GM19239 (cell line): ENCODE data around the gene CCL7.
"Not testable (repeated sequence)": the region's sequence is repeated elsewhere in the genome, so short reads cannot be mapped to it uniquely, and the experiment has no call there.

Experiments used
- DNase-seq: peaks from one replicate; pipeline ENCODE4 v3.0.0; 2011; ENCODE audit warnings: low spot score; ENCODE audit not compliant: insufficient read length
- FAIRE-seq: peaks from 2 replicates; lab custom pipeline; 2011; peaks lifted over from hg19 to GRCh38; lab: Jason Lieb, UNC

CCL7 gene

DNA sequence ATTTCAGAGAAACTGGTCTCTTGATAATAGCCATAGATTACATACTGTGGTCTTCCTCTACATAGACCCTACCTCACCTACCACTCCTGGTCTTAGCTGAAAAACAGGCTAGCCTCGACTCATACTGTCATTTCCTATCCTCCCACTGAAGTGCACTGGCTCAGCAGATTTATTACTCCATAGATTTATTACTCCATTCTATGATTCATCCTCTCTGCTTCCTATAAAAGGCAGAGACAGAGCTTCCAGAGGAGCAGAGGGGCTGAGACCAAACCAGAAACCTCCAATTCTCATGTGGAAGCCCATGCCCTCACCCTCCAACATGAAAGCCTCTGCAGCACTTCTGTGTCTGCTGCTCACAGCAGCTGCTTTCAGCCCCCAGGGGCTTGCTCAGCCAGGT, at the start of gene CCL7:
Gene CCL7, plus strand, starts transcription at position 253 of the 400 bp plus-strand sequence. Its CDS starts 70 bp downstream, at position 323.
- FAIRE-seq (no peak), DNase-seq (no peak)

DNA sequence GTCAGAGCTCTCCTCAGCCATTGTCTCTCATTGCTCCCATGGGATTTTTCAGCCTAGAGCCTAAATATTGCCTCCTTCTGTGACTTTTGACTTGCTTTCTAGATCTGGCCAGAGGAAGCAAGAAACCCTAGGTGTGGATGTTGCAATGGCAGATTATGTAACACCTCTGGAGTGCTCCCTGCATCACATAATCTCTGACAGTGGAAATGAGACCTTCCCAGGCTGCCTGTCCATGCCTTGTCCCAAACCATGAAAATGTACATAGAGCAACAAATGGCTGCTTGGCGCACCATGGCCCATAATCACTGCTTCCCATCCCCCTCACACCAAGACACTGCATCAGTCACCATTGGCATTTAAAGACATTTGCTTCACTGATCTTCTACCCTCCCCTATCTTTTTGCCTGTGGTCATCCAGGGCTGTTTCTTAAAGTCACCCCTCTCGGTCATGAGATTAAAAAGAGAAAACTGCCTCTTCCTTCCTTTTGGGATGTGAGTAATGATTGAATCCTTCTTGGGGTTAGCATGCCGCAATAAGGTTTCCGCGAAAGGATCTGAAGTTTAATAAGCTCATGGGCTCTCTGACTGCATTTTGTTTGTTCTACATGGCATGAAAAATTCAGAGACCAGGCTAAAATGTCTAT, 49.1 kb upstream of the CCL7 start:
- no peak for DNase-seq
- no peak for FAIRE-seq

DNA sequence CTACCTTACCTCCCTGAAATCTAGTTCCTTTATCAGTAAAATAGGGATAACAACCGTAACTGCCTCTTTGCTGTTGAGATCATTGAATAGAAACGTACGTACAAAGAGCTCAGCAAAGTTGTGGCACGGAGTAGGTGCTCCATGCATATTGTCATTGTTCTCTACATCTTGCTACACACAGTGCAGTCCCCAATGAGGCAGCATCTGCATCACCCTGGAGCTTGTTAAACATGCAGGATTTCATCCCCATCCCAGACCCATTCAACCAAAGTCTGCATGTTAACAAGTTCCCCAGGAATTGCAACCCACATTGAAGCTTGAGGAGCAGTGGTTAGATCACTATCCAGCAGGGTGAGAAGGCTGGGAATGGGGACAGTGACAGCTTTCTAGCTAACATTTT, 48.6 kb upstream of the CCL7 start:
- no peak for FAIRE-seq
- DNase-seq: no peak

DNA sequence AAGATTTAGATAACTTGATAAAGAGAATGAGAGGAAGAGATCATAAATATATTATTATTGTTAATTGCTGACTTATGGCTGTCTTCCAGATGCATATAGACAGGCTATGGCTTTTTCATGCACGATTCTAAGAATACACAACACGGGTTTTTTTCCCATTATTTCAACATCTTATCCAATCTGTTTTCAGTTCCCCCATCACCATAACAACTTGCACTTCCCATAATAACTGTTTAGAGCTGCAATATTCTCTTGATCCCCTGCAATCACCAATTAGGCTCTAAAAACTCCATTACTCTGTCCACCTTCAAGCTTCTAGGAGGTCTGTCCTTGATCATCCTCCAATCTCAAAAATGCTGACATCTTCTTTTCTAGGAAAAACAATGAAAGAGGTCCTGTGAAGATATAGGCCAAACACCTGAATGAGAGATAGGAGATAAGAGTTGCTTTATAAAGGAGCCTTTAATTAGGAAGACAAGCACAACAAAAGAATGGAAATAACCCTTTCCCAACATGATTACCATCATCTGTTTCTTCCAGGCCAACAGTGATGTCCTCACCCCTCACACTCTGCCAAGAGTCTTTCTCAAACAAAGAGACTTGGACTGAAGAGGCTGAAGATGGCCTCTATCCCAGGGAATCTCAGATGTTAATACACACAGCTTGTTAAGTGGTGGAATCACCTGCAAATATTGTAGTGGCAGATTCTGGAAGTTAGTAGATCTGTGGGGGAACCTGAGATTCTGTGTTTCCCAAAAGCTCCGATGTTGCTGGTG, 47.1 kb upstream of the CCL7 start:
- no peak for DNase-seq
- no peak for FAIRE-seq

GRCh38 chr17:34225046-34225445, 45.0 kb upstream of the CCL7 start:
- FAIRE-seq: no peak

DNA sequence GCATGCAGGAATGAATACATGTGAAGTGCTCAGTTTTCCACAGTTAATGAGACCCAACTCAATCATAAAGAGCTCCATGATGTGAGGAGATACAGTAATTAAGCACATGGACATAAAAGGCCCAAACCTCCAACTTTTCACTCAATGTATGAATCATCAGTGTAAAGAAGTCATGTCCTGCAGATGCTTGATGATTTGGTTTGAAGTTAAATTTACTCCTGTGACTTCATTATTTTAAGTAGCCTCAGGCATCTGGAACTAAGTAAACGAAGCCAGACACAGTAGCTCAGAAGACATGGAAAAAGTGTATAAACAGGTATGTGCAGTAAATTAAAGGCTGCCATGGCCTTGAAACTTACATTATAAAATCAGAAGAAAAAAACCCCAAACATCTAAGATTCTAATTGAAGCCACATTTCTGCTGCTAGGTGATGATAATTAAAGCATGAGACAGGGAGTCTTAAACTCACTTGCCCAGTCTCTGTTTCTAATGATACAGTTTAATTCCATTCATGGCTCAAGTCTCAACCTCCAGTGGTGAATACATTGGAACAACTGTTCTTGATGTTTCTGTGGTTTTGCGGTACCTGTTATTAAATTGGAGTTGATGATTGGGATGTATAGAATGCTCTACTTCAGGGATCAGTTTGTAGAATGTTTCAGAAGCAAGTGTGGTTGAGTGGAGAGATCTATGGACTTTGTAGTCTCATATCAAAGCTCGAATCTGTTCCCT, 43.8 kb upstream of the CCL7 start:
- FAIRE-seq (no peak), DNase-seq (no peak)

More at GRCh38 chr17:34225046-34225445, 45.0 kb upstream of the CCL7 start:
- DNase-seq: no peak

- no peak for FAIRE-seq
Observed at GRCh38 chr17:34226744-34227034, 43.3 kb upstream of the CCL7 start.

GRCh38 chr17:34227293-34227692, 42.7 kb upstream of the CCL7 start:
- not testable (repeated sequence) for DNase-seq, FAIRE-seq

More at GRCh38 chr17:34226744-34227034, 43.3 kb upstream of the CCL7 start:
- no peak for DNase-seq

GRCh38 chr17:34227707-34228106, 42.3 kb upstream of the CCL7 start:
- FAIRE-seq (no peak), DNase-seq (no peak)

- no peak for FAIRE-seq
Observed at GRCh38 chr17:34228781-34229180, 41.2 kb upstream of the CCL7 start.

DNA sequence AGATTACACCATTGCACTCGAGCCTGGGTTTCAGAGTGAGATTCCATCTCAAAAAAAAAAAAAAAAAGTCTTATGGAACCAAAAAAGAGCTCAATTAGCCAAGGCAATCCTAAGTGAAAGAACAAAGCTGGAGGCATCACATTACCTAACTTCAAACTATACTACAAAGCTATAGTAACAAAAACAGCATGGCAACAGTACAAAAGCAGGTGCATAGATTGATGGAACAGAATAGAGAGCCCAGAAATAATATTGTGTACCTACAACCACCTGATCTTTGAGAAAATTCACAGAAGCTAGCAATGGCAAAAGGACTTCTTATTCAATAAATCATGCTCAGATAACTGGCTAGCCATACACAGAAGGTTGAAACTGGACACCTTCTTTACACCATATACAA, 39.7 kb upstream of the CCL7 start:
- DNase-seq: no peak
- FAIRE-seq: no peak

More at GRCh38 chr17:34228781-34229180, 41.2 kb upstream of the CCL7 start:
- no peak for DNase-seq

- FAIRE-seq (no peak), DNase-seq (no peak)
Observed at GRCh38 chr17:34234616-34235015, 35.4 kb upstream of the CCL7 start.

GRCh38 chr17:34235389-34236028, 34.5 kb upstream of the CCL7 start:
- FAIRE-seq: no peak
- no peak for DNase-seq

GRCh38 chr17:34236281-34236892, 33.6 kb upstream of the CCL7 start:
- FAIRE-seq: no peak

DNA sequence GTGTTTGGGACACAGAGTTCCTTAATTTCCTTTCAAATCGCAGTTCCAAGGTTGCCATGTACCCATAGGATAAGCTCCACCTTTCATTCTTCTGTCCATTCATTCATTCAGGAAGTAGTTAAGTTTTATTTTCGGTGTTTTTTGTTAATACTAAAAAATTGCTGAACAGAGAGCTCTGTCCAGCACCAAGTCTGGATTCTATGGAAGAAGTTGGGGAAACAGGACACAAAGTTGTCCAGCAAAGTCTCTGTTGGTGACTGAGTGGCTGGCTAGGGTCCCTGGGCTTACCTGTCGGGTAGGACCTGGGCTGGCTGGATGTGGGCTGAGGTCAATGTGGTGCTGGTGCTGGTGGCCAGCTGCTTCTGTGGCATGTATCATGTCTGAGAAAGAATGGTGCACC, 32.6 kb upstream of the CCL7 start:
- no peak for DNase-seq
- FAIRE-seq: no peak

More at GRCh38 chr17:34236281-34236892, 33.6 kb upstream of the CCL7 start:
- DNase-seq: no peak

GRCh38 chr17:34241062-34241461, 29.0 kb upstream of the CCL7 start:
- no peak for DNase-seq
- FAIRE-seq: no peak

GRCh38 chr17:34242587-34243363, 27.2 kb upstream of the CCL7 start:
- DNase-seq (no peak), FAIRE-seq (no peak)

GRCh38 chr17:34243364-34244320, 26.4 kb upstream of the CCL7 start:
- DNase-seq: no peak
- FAIRE-seq: no peak
